ENCODE data around the gene CLASP1.

DNA sequence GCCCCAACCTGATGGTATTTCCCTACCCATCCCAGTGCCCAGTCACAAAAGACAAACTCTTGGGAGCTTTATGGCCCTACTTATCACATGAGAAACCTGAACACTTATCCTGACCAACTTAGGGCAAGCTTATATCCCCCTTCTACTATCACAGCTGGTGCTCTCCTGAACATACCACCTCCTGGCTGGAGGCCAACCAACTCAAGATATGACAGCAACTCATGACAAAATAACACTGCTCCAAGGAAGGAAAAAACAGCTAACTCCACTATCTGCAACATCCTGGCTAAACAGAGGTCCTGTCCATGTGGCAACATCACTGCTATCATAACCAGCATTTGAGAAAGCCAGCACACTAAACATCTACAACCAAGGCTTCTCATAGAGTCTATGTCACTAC is 20.9 kb upstream of the CLASP1 start:
- TF ChIP-seq, protein P1, sequence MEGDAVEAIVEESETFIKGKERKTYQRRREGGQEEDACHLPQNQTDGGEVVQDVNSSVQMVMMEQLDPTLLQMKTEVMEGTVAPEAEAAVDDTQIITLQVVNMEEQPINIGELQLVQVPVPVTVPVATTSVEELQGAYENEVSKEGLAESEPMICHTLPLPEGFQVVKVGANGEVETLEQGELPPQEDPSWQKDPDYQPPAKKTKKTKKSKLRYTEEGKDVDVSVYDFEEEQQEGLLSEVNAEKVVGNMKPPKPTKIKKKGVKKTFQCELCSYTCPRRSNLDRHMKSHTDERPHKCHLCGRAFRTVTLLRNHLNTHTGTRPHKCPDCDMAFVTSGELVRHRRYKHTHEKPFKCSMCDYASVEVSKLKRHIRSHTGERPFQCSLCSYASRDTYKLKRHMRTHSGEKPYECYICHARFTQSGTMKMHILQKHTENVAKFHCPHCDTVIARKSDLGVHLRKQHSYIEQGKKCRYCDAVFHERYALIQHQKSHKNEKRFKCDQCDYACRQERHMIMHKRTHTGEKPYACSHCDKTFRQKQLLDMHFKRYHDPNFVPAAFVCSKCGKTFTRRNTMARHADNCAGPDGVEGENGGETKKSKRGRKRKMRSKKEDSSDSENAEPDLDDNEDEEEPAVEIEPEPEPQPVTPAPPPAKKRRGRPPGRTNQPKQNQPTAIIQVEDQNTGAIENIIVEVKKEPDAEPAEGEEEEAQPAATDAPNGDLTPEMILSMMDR (IDR thresholded peaks at IDR 0.05; ENCODE audit: control extremely low read depth in 1 of 3, insufficient read depth in 1 of 3, low read depth in 1 of 3, low read length in 3 of 3), result no peak
- no peak for TF ChIP-seq SP1 (IDR thresholded peaks at IDR 0.05; ENCODE audit: low read depth, low read length)
- TF ChIP-seq POLR2A (IDR thresholded peaks at IDR 0.05; ENCODE audit: control extremely low read depth in 1 of 2, low read depth in 2 of 2, low read length in 2 of 2), result no peak
- TF ChIP-seq, protein P2, sequence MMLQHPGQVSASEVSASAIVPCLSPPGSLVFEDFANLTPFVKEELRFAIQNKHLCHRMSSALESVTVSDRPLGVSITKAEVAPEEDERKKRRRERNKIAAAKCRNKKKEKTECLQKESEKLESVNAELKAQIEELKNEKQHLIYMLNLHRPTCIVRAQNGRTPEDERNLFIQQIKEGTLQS (IDR thresholded peaks at IDR 0.05; ENCODE audit: insufficient read depth, low read depth, low read length), result no peak
- no peak for TF ChIP-seq HDAC6 (IDR thresholded peaks at IDR 0.05; ENCODE audit: low read depth, low read length)
- TF ChIP-seq ZNF274 (IDR thresholded peaks at IDR 0.05; ENCODE audit: borderline replicate concordance, extremely low read depth, low read length), result no peak
- no peak for TF ChIP-seq CEBPB (IDR thresholded peaks at IDR 0.05; ENCODE audit: low read depth, low read length)
- TF ChIP-seq SRF (IDR thresholded peaks at IDR 0.05; ENCODE audit: low read depth, low read length), result no peak
- no peak for TF ChIP-seq YY1 (IDR thresholded peaks at IDR 0.05; ENCODE audit: low read depth, low read length)
- no peak for TF ChIP-seq TBP (IDR thresholded peaks at IDR 0.05; ENCODE audit: low read depth, low read length)
- no peak for TF ChIP-seq TAF1 (IDR thresholded peaks at IDR 0.05; ENCODE audit: low read depth, low read length)
- TF ChIP-seq FOSL1 (IDR thresholded peaks at IDR 0.05; ENCODE audit: insufficient read depth, low read depth, low read length), result no peak
- TF ChIP-seq EZH2 (IDR thresholded peaks at IDR 0.05; ENCODE audit: low read depth, low read length, severe bottlenecking), result no peak
- TF ChIP-seq, protein P3, sequence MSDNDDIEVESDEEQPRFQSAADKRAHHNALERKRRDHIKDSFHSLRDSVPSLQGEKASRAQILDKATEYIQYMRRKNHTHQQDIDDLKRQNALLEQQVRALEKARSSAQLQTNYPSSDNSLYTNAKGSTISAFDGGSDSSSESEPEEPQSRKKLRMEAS (IDR thresholded peaks at IDR 0.05), result no peak

All from H1 (cell line).